Stomach (tissue), 9 donors: Measurements from ENCODE around the gene CRTC1. TPM values are rescaled to one million over a fixed set of nuclear protein-coding genes. Genes with fewer than 3 reads are reported as not detected.

Source experiments
- DNase-seq, 2 donors: peaks; one replicate each; pipeline versions ENCODE4 v3.0.0 to v3.0.0-alpha.2; 2013 to 2019
- H3K27ac ChIP-seq, 5 donors: fragments of 200-600 bp in 4 of 5; sonication (generic) in 4 of 5; one replicate each; pipeline ENCODE4 v1.5.1; 2013 to 2019; ENCODE audit warnings: mild to moderate bottlenecking in 1 of 5, moderate library complexity in 1 of 5
- H3K27me3 ChIP-seq, 3 donors: fragments of 200-600 bp; sonication (generic); one replicate each; pipeline ENCODE4 v1.5.1; 2017 to 2019; ENCODE audit warnings: mixed run types in 1 of 3
- H3K36me3 ChIP-seq, 4 donors: fragments of 200-600 bp; sonication (generic); 1 replicate in 3 of 4; 2 replicates in 1 of 4; pipeline ENCODE4 v1.5.1; 2016 to 2019
- H3K4me1 ChIP-seq, 4 donors: fragments of 200-600 bp; sonication (generic); one replicate each; pipeline ENCODE4 v1.5.1; 2016 to 2019
- H3K4me3 ChIP-seq, 4 donors: fragments of 200-600 bp; sonication (generic) in 3 of 4; one replicate each; pipeline ENCODE4 v1.5.1; 2016 to 2019; ENCODE audit warnings: mild to moderate bottlenecking in 1 of 4
- H3K9me3 ChIP-seq, 4 donors: fragments of 200-600 bp; sonication (generic); one replicate each; pipeline ENCODE4 v1.5.1; 2016 to 2019
- EP300 ChIP-seq: sonication (generic); formaldehyde crosslinking; IDR thresholded peaks from one replicate; pipeline ENCODE4 v1.6.1; 2017; ENCODE audit warnings: antibody characterized with exemption
- POLR2A ChIP-seq, 4 donors: fragments of 450-650 bp; IDR thresholded peaks; one replicate each; pipeline ENCODE4 v1.6.1; 2016; ENCODE audit warnings: antibody characterized with exemption in 4 of 4, control low read depth in 2 of 4, mild to moderate bottlenecking in 1 of 4, moderate library complexity in 1 of 4
- POLR2AphosphoS5 ChIP-seq, 3 donors: sonication (generic); formaldehyde crosslinking; IDR thresholded peaks; one replicate each; pipeline ENCODE4 v1.6.1; 2016; ENCODE audit warnings: antibody characterized with exemption in 3 of 3
- WGBS, 5 donors: extraction: QIAGEN DNeasy Blood & Tissue Kit in 3 of 5; methylation state at CpG; one replicate each; pipeline versions ENCODE4 v1.1.5 to v1.1.7; 2013 to 2018; 5-methylcytosine and 5-hydroxymethylcytosine counted together
- intact Hi-C: fragments of 100-400 bp; cut with DNase I; formaldehyde crosslinking; loops from one replicate; pipeline ENCODE4 v1.15.1; 2023; ENCODE audit warnings: low total_unique reads
- polyA plus RNA-seq, 3 donors: library from polyadenylated mRNA; stranded (reverse); fragments of 200-250 nt; gene quantifications; one replicate each; pipeline ENCODE4 v1.2.3, GENCODE V29; 2013
- total RNA-seq, 5 donors: library from RNA; depleted of rRNA; stranded (reverse); fragments of >200 nt; gene quantifications; one replicate each; pipeline versions ENCODE4 v1.1.0 to v1.2.3, GENCODE V29; 2014 to 2016
- TF ChIP-seq, protein P1 (sequence below), 7 experiments: fragments of 450-650 bp in 4 of 7; fragments of 200-600 bp in 3 of 7; sonication (generic) in 3 of 7; IDR thresholded peaks; one replicate each; pipeline ENCODE4 v1.5.1; 2016 to 2019; ENCODE audit warnings: antibody characterized with exemption in 7 of 7, control low read depth in 2 of 7, mild to moderate bottlenecking in 1 of 7
- donor health status: healthy with polysubstance abuse.
- donor health status: Bipolar disorder and iron deficiency.
- donor health status: healthy.

The CRTC1 gene
- total and polyA plus RNA-seq, 8 donors = 4.2 to 28.0 (median 4.6) TPM; not detected in 1

DNA sequence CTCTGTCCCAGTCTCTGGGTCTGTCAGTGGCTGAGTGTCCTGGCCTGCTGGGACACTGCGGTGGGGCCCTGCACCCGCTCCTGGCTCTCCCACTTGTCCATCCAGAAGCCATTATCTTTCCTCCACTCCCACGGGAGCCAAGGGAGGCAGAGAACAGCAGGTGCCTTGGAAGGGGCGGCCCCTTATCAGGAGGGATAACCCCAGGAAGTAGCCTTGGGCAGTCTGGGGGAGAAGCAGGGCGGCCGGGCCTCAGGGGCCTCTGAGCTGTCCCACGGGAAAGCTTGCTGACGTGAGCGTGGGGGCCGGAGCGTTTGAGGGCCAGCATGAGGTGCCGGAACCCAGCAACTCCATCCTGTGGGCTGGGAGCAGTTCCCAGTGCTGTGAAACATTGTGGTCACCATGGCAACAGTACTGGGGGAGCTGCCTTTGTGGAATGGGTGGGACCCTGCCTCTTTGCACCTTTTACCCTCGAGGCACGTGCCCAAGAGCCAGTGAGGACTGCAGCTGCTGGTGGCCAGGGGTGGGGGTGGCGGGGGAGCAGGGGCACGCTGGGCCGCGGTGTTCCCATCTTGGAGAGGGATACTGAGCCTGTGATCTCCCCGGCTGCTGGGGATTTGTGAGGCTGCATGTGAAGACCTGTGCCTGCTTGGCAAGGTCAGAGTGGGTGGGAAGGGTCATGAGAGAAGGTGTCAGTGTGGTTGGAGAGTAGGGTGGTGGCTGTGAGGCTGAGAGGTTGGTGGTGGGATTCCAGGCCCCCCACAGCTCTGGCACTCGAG lies 25.7 kb upstream of the CRTC1 start:
- WGBS, 5 donors = 53 to 68% (median 57%) methylated on average over 11 to 20 of the region's 20 CpGs
- Histone ChIP-seq H3K4me3 (no peak overlapping the region), H3K4me1 (peaks cover 5 to 48% (median 32%) of the 10 kb centered on the region in 4 donors), H3K27ac (peak overlapping the region in 4 of 5 donors; percentile 71 to 79 (median 78)), H3K27me3 (no peaks in the 10 kb centered on the region), H3K9me3 (no peaks in the 10 kb centered on the region), H3K36me3 (no peaks in the 10 kb centered on the region)
- peak in 1 of 2 donors; percentile 83 for DNase-seq
- intact Hi-C loops = no loop called here
- TF ChIP-seq POLR2A (IDR thresholded peaks at IDR 0.05) = no peak
- no peak for TF ChIP-seq EP300
- TF ChIP-seq POLR2AphosphoS5 (IDR thresholded peaks at IDR 0.05) = no peak
- TF ChIP-seq, protein P1, sequence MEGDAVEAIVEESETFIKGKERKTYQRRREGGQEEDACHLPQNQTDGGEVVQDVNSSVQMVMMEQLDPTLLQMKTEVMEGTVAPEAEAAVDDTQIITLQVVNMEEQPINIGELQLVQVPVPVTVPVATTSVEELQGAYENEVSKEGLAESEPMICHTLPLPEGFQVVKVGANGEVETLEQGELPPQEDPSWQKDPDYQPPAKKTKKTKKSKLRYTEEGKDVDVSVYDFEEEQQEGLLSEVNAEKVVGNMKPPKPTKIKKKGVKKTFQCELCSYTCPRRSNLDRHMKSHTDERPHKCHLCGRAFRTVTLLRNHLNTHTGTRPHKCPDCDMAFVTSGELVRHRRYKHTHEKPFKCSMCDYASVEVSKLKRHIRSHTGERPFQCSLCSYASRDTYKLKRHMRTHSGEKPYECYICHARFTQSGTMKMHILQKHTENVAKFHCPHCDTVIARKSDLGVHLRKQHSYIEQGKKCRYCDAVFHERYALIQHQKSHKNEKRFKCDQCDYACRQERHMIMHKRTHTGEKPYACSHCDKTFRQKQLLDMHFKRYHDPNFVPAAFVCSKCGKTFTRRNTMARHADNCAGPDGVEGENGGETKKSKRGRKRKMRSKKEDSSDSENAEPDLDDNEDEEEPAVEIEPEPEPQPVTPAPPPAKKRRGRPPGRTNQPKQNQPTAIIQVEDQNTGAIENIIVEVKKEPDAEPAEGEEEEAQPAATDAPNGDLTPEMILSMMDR (IDR thresholded peaks at IDR 0.05) = no peak

- Histone ChIP-seq H3K27me3 (no peaks in the 10 kb centered on the region), H3K4me3 (no peak overlapping the region), H3K4me1 (peaks cover 5 to 54% (median 35%) of the 10 kb centered on the region in 4 donors), H3K27ac (peak overlapping the region in 4 of 5 donors; percentile 71 to 79 (median 78)), H3K9me3 (no peaks in the 10 kb centered on the region), H3K36me3 (no peaks in the 10 kb centered on the region)
- TF ChIP-seq EP300 = no peak
- DNase-seq = no peak
- intact Hi-C loops = no loop called here
- WGBS, 5 donors = 88 to 93% (median 90%) methylated on average over 4 of the region's 4 CpGs
Observed at GRCh38 chr19:18658366-18658855, 25.1 kb upstream of the CRTC1 start.

DNA sequence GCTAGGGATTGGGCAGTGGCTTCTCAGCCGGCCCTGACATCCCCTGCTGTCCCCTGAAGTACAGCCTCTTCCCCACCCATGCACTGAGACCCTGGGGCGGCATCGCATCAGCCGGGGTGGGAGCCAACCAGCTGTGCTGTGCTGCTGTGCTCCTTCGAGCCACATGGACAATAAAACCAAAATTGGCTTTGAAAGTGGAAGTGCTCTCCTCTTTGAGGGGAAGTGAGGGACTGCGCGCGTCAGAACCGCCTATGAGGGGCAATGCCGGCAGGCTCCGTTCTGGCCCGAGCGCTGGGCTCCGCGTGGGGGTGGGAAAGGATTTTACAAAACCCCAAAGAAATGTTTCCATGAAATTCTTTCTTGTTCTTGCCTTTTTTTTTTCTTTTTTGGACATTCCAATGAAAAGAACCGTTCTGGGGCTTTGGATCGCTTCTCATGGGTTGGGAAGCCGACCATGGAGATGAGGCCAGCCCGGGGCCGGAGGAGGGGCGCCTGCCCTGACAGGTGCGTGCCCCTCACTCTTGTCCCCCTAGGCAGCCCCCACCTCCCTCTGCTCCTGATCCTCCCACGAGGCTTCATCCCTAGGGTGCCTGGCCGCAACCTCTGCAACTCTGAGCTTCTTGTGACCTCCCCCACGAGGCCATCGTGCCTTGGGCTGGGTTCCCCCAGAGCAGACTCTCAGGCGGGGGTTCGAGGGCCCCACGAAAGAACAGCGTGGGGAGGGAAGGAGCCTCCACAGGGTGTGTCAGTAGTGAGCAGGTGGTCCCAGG lies 24.0 kb upstream of the CRTC1 start:
- H3K27ac ChIP-seq = peak overlapping the region in 4 of 5 donors; percentile 71 to 79 (median 78)
- H3K9me3 ChIP-seq = no peaks in the 10 kb centered on the region
- no peaks in the 10 kb centered on the region for H3K27me3 ChIP-seq
- H3K36me3 ChIP-seq = peaks cover 0 to 6% (median 5%) of the 10 kb centered on the region in 4 donors
- intact Hi-C loops = no loop called here
- peaks cover 5 to 64% (median 40%) of the 10 kb centered on the region in 4 donors for H3K4me1 ChIP-seq
- peak in 1 of 2 donors; percentile 72 for DNase-seq
- 55 to 73% (median 68%) methylated on average over 26 to 30 of the region's 30 CpGs for WGBS, 5 donors
- no peak overlapping the region for H3K4me3 ChIP-seq
- TF ChIP-seq POLR2AphosphoS5 (IDR thresholded peaks at IDR 0.05) = peak in 2 of 3 donors; percentile 9 to 14
- TF ChIP-seq, protein P1 (IDR thresholded peaks at IDR 0.05) = no peak

DNA sequence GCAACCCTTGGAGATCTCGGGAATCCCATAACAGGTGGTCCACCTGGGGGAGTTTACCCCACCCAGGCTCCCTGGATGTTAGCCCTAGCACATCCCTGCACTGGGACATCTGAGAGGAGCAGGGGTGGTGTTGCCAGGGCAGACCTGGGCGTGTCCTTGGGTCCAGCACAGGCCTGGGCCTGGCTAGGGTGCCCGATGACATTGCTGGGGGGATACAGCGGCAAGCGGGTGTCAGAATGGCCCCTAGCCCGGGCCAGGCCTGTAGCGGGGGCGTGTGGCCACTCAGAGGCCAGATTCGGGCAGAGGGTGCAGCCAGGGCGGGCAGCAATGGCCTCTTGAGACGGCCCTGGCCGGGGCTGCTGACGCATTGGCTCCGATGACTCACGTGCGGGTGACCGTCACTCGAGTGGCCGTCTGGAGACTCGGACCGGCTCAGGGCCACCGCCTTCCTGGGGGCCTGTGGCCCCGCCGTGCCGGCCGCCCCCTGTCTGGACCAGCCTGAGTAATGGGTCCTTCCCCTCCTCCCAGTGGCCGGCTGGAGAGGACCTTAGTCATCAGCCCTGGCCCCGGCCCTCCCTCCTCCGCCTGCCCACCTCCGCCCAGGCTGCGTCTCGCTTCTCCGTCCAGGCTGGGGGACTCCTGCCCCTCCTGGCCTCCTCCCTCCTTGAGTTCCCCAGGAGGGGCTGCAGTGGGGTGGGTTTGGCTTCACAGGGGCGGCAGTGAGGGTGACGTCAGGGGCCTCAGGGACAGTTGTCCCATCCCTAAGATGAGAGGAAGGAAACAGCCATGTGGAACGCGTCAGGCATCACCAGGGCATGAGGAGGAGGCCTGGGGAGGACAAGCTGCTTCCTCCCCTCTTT lies 23.2 kb upstream of the CRTC1 start:
- H3K9me3 ChIP-seq = no peaks in the 10 kb centered on the region
- H3K36me3 ChIP-seq = peaks cover 0 to 14% (median 13%) of the 10 kb centered on the region in 4 donors
- TF ChIP-seq POLR2AphosphoS5 (IDR thresholded peaks at IDR 0.05) = no peak
- DNase-seq = no peak
- peak overlapping the region in 4 of 5 donors; percentile 71 to 79 (median 78) for H3K27ac ChIP-seq
- 80 to 90% (median 81%) methylated on average over 16 to 37 of the region's 37 CpGs for WGBS, 5 donors
- H3K4me1 ChIP-seq = peaks cover 5 to 69% (median 42%) of the 10 kb centered on the region in 4 donors
- H3K27me3 ChIP-seq = no peaks in the 10 kb centered on the region
- intact Hi-C loops = no loop called here
- H3K4me3 ChIP-seq = no peak overlapping the region
